Endothelial cell (in vitro differentiated cells): ENCODE measurements around the gene BTBD16. TPM values are rescaled to one million over a fixed set of nuclear protein-coding genes. Genes with fewer than 3 reads are reported as not detected.
A peak's percentile ranks its signal among the peaks of the same experiment; 100 is the strongest.

Experiments
- DNase-seq: peaks from one replicate; pipeline ENCODE4 v3.0.0; 2021; ENCODE audit warnings: low spot score
- H3K27ac Mint-ChIP-seq: one replicate; pipeline ENCODE4 v1.8.0; 2021; ENCODE audit warnings: mixed read lengths, inconsistent platforms; ENCODE audit not compliant: unreplicated experiment
- H3K27me3 Mint-ChIP-seq: one replicate; pipeline ENCODE4 v1.8.0; 2021; ENCODE audit warnings: mild to moderate bottlenecking, moderate library complexity, mixed read lengths, inconsistent platforms; ENCODE audit not compliant: unreplicated experiment
- H3K36me3 Mint-ChIP-seq: one replicate; pipeline ENCODE4 v1.8.0; 2021; ENCODE audit warnings: mild to moderate bottlenecking, low read depth, mixed read lengths, inconsistent platforms; ENCODE audit not compliant: unreplicated experiment
- H3K4me1 Mint-ChIP-seq: one replicate; pipeline ENCODE4 v1.8.0; 2021; ENCODE audit warnings: mild to moderate bottlenecking, mixed read lengths, inconsistent platforms; ENCODE audit not compliant: unreplicated experiment
- H3K4me3 Mint-ChIP-seq: one replicate; pipeline ENCODE4 v1.8.0; 2021; ENCODE audit warnings: mild to moderate bottlenecking, mixed read lengths, inconsistent platforms; ENCODE audit not compliant: unreplicated experiment
- H3K9me3 Mint-ChIP-seq: one replicate; pipeline ENCODE4 v1.8.0; 2021; ENCODE audit warnings: mixed read lengths, inconsistent platforms; ENCODE audit not compliant: unreplicated experiment
- total RNA-seq: library from RNA; stranded (reverse); fragmentation: NEBNext Ultra II Directional; extraction: Animal tissue kit (Norgen Biotek cat#: 25700); gene quantifications from one replicate; pipeline ENCODE4 v1.2.1, GENCODE V29; 2021; ENCODE audit not compliant: unreplicated experiment
- TF ChIP-seq, protein P1 (sequence below): fragments of 200-600 bp; sonication (generic); IDR thresholded peaks from one replicate; pipeline ENCODE4 v1.5.0; 2021; ENCODE audit warnings: antibody characterized with exemption; ENCODE audit not compliant: unreplicated experiment

Gene BTBD16
- total RNA-seq, 1 donor from 2014 or later, result 0.23 TPM

DNA sequence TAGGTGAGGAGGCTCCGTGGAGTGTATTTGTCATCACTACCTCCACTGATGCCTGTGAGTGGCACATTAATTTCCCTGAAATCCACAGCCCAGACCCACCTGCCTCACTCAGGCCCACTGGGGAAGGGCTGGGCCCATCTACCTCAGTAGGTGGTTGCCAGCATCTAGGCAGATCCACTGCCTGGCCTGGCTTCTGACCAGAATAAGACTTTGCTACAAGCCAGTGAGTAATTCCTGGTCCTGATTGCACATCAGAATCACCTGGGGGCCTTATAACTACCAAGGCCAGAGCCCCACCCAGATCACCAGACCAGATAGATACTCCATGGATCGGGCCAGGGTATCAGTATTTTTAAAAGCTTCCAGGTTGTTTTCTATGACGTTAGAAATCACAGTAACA lies 65.9 kb downstream of the BTBD16 start:
- no peak for DNase-seq
- Mint-ChIP-seq H3K4me3 (no peak overlapping the region), H3K9me3 (no peaks in the 10 kb centered on the region), H3K27ac (no peak overlapping the region), H3K4me1 (peaks cover 4% of the 10 kb centered on the region), H3K36me3 (no peaks in the 10 kb centered on the region), H3K27me3 (peaks cover 5% of the 10 kb centered on the region)
- TF ChIP-seq, protein P1, sequence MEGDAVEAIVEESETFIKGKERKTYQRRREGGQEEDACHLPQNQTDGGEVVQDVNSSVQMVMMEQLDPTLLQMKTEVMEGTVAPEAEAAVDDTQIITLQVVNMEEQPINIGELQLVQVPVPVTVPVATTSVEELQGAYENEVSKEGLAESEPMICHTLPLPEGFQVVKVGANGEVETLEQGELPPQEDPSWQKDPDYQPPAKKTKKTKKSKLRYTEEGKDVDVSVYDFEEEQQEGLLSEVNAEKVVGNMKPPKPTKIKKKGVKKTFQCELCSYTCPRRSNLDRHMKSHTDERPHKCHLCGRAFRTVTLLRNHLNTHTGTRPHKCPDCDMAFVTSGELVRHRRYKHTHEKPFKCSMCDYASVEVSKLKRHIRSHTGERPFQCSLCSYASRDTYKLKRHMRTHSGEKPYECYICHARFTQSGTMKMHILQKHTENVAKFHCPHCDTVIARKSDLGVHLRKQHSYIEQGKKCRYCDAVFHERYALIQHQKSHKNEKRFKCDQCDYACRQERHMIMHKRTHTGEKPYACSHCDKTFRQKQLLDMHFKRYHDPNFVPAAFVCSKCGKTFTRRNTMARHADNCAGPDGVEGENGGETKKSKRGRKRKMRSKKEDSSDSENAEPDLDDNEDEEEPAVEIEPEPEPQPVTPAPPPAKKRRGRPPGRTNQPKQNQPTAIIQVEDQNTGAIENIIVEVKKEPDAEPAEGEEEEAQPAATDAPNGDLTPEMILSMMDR, result no peak

DNA sequence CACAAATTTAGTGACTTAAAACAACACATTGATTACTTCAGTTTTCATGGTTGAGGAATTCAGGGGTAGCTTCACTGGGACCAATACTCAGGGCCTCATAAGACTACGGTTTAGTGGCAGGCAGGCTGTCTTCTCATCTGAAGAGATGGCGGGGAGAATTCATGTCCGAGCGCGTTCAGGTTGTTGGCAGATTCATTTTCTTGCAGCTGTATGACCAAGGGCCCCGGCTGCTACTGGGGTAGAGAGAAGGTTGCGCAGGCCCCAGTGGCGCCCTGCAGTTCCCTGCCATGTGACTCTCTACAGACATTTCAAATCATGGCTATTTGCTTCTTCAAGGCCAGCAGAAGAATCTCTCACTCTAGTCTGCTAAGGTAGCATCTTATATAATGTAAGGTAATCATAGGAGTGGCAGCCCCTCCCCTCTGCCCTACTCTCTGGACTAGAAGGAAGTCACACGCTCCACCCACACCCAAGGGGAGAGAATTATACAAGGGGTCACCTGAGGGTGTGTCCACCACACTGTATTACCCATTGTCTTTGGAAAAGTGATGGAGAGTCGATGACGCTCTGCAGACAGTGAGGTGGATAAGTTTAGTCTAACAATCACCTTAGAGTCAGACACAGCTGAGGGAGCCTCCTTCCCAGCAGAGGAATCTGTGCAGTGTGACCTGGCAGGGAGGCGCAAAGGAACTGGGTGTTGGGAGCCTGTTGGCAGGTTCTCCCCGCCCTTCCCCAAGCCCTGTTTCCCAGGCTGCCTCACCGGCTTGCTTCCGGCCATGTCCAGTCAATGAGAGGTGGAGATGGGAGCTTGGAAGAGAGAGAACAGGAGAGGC lies 67.7 kb downstream of the BTBD16 start:
- Mint-ChIP-seq H3K4me1 (peaks cover 4% of the 10 kb centered on the region), H3K9me3 (no peaks in the 10 kb centered on the region), H3K4me3 (no peak overlapping the region), H3K27me3 (peaks cover 4% of the 10 kb centered on the region), H3K36me3 (no peaks in the 10 kb centered on the region), H3K27ac (no peak overlapping the region)
- no peak for DNase-seq
- TF ChIP-seq, protein P1, result no peak

DNA sequence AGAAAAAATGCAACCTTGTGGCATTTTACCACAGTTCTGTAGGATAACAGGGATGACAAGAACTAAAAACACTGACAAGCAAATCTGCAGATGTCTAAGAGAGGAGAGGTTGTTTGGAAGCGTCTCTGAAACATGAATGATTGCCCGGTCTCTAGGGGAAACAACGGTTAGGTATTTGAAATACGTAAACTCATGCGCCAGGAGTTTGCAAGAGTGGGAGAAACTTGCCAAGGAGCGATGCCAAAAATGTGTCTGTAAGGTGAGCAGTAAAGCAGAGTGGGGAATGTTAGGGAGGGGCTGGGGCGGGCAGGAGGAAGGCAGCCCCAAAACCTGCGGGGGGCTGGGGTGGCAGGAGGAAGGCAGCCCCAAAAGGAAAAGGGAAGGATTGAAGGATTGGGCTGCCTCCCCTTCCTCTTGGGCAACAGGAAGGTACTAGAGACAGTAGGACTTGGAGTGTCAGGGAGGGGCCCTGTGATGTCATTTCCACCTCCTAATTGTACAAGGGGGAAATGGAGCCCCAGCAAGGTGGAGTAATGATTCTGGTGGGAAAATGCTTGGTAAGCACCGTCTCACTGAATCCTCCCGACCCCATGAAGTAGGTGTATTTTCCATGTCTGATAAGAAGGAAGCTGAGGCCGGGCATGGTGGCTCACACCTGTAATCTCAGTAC lies 70.2 kb downstream of the BTBD16 start:
- peaks cover under 1% of the 10 kb centered on the region for H3K36me3 Mint-ChIP-seq
- peaks cover 4% of the 10 kb centered on the region for H3K4me1 Mint-ChIP-seq
- TF ChIP-seq, protein P1, result no peak
- peak overlapping the region; percentile 21 for H3K27ac Mint-ChIP-seq
- DNase-seq, result no peak
- peaks cover under 1% of the 10 kb centered on the region for H3K9me3 Mint-ChIP-seq
- H3K4me3 Mint-ChIP-seq, result no peak overlapping the region
- H3K27me3 Mint-ChIP-seq, result peaks cover 4% of the 10 kb centered on the region

DNA sequence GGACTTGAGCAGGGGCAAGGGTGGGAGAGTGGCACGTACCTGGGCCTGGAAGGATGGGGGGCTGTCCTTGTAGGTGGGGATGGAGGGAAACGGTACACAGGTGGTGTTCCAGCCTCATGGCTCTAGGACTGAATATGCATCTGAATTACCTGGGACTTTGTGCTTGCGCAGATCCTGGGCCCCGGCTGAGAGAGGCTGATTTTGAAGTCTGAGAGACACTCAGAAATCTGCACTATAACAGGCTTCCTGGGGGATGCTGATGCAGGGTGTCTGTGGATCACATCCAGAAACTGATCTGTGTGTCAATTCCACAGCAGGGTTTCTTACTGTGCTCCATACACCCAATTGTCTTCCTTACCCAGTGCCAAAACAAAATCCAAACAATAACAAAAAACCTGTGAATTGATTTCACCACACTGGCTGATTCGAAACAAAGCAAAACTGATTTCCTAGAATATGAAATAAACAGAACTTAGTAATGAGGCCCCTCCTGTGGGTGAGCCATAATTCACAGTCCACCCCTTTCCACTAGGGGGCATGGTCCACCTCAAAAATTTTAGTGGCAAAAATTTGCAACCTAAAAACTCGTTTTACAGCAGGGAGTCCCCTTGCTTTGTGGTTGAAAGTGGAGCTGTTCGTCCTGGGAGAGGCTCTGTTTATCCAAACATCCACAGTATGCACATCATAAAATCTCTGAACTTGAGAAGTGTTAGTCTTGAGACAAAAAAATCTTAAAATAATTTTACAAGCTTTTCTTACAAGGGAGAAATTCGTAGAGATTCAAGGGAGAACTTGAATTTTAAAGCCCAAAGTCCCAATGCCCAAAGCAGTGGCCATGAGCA lies 71.4 kb downstream of the BTBD16 start:
- peaks cover 4% of the 10 kb centered on the region for H3K4me1 Mint-ChIP-seq
- no peak overlapping the region for H3K27ac Mint-ChIP-seq
- H3K4me3 Mint-ChIP-seq, result no peak overlapping the region
- H3K27me3 Mint-ChIP-seq, result peaks cover 2% of the 10 kb centered on the region
- H3K9me3 Mint-ChIP-seq, result peaks cover 4% of the 10 kb centered on the region
- peaks cover 4% of the 10 kb centered on the region for H3K36me3 Mint-ChIP-seq
- TF ChIP-seq, protein P1, result peak; percentile 78
- DNase-seq, result peak; percentile 44
